Measurements from ENCODE around the gene LCNL1.

Gene LCNL1

GRCh38 chr9:136971746-136972145 is 11.0 kb upstream of the LCNL1 start:
- Histone ChIP-seq H3K9me3 (no peaks in the 10 kb centered on the region), H3K36me3 (no peaks in the 10 kb centered on the region), H3K27me3 (peaks cover 0 to 37% of the 10 kb centered on the region in 2 donors), H3K27ac (no peak overlapping the region), H3K4me3 (no peak overlapping the region), H3K4me1 (peaks cover 0 to 9% (median 2%) of the 10 kb centered on the region in 4 donors)
- DNase-seq: no peak
- TF ChIP-seq CTCF (IDR thresholded peaks at IDR 0.05): no peak
- intact Hi-C loops (cut with DNase I; ENCODE audit: low total_unique reads): no loop called here

- Histone ChIP-seq H3K4me1 (peaks cover 0 to 9% (median 3%) of the 10 kb centered on the region in 4 donors), H3K27me3 (peaks cover 0 to 37% of the 10 kb centered on the region in 2 donors), H3K4me3 (no peak overlapping the region), H3K9me3 (no peaks in the 10 kb centered on the region), H3K27ac (no peak overlapping the region), H3K36me3 (no peaks in the 10 kb centered on the region)
- TF ChIP-seq CTCF (IDR thresholded peaks at IDR 0.05): no peak
- DNase-seq: no peak
- intact Hi-C loops (cut with DNase I; ENCODE audit: low total_unique reads): no loop called here
These were observed 10.5 kb upstream of the LCNL1 start for GRCh38 chr9:136972335-136972734.

GRCh38 chr9:136972743-136973142 is 10.1 kb upstream of the LCNL1 start:
- Histone ChIP-seq H3K4me1 (peaks cover 0 to 12% (median 7%) of the 10 kb centered on the region in 4 donors), H3K4me3 (no peak overlapping the region), H3K27ac (no peak overlapping the region), H3K27me3 (peaks cover 0 to 40% of the 10 kb centered on the region in 2 donors), H3K9me3 (no peaks in the 10 kb centered on the region), H3K36me3 (no peaks in the 10 kb centered on the region)
- no peak for TF ChIP-seq CTCF (IDR thresholded peaks at IDR 0.05)
- intact Hi-C loops (cut with DNase I; ENCODE audit: low total_unique reads): no loop called here
- DNase-seq: no peak

- Histone ChIP-seq H3K36me3 (no peaks in the 10 kb centered on the region), H3K27me3 (peaks cover 0 to 34% of the 10 kb centered on the region in 2 donors), H3K27ac (no peak overlapping the region), H3K4me3 (no peak overlapping the region), H3K4me1 (peaks cover 0 to 23% (median 15%) of the 10 kb centered on the region in 4 donors), H3K9me3 (no peaks in the 10 kb centered on the region)
- TF ChIP-seq CTCF (IDR thresholded peaks at IDR 0.05): no peak
- no peak for DNase-seq
- intact Hi-C loops (cut with DNase I; ENCODE audit: low total_unique reads): no loop called here
These were observed 8.9 kb upstream of the LCNL1 start for GRCh38 chr9:136973618-136974617.

GRCh38 chr9:136974817-136975535 is 7.8 kb upstream of the LCNL1 start:
- intact Hi-C loops (cut with DNase I; ENCODE audit: low total_unique reads): no loop called here
- Histone ChIP-seq H3K9me3 (no peaks in the 10 kb centered on the region), H3K4me1 (peaks cover 0 to 24% (median 15%) of the 10 kb centered on the region in 4 donors), H3K27ac (no peak overlapping the region), H3K4me3 (no peak overlapping the region), H3K36me3 (no peaks in the 10 kb centered on the region), H3K27me3 (peaks cover 0 to 36% of the 10 kb centered on the region in 2 donors)
- TF ChIP-seq CTCF (IDR thresholded peaks at IDR 0.05): no peak
- DNase-seq: no peak
